HepG2 (cell line): Measurements from ENCODE around the gene BABAM2. TPM values are rescaled to one million over a fixed set of nuclear protein-coding genes. Genes with fewer than 3 reads are reported as not detected.

Source experiments
- ATAC-seq: fragments of 200-7000 bp; cut with Tn5 transposase; 3 replicates; pipeline ENCODE4 v1.9.1; 2020; ENCODE audit warnings: mild to moderate bottlenecking, moderate library complexity
- BruUV-seq: library from RNA; stranded (reverse); fragments of 400-500 nt; replicated peaks from 2 replicates; lab custom pipeline; 2021; lab: Mats Ljungman, UMichigan
- CTCF ChIA-PET: fragments of 300-600 bp; formaldehyde crosslinking; extraction: SDS; loops from one replicate; lab custom pipeline; 2021; ENCODE audit warnings: low total read pairs, inconsistent platforms, low intra/inter-chr PET ratio; lab: Yijun Ruan, JAX
- POLR2A ChIA-PET: fragments of 350-600 bp; sonication (Branson Sonifier 250); formaldehyde crosslinking; loops from one replicate; lab custom pipeline; 2020; ENCODE audit warnings: antibody characterized with exemption, inconsistent platforms; lab: Yijun Ruan, JAX
- DNase-seq: peaks from one replicate; pipeline ENCODE4 v3.0.0-alpha.2; 2015; ENCODE audit warnings: low spot score
- FAIRE-seq: peaks from 3 replicates; lab custom pipeline; 2011; peaks lifted over from hg19 to GRCh38; lab: Jason Lieb, UNC
- H2AFZ ChIP-seq: one replicate; pipeline ENCODE4 v1.6.1; 2011; ENCODE audit warnings: low read length, inconsistent platforms
- H3K27ac ChIP-seq: fragments of 300-600 bp; 3 replicates; pipeline ENCODE4 v1.8.0; 2011; ENCODE audit warnings: mixed run types, mild to moderate bottlenecking, mixed read lengths, low read length, inconsistent platforms; ENCODE audit not compliant: insufficient read depth; ENCODE audit errors: extremely low read length
- H3K27me3 ChIP-seq, 2 experiments: fragments of 200-600 bp in 1 of 2; 2 replicates in 1 of 2; 3 replicates in 1 of 2; pipeline versions ENCODE4 v1.6.0 to v1.8.0; 2011; ENCODE audit warnings: low read length in 2 of 2, mild to moderate bottlenecking in 2 of 2, moderate library complexity in 2 of 2, inconsistent platforms in 1 of 2; ENCODE audit not compliant: insufficient read depth in 2 of 2, control insufficient read depth in 1 of 2
- H3K36me3 ChIP-seq, 2 experiments: fragments of 200-600 bp in 1 of 2; replicated peaks in 1 of 2; 2 replicates in 1 of 2; 3 replicates in 1 of 2; pipeline versions ENCODE4 v1.5.1 to v1.8.0; 2011; ENCODE audit warnings: low read length in 2 of 2, inconsistent platforms in 1 of 2; ENCODE audit not compliant: insufficient read depth in 2 of 2, control insufficient read depth in 1 of 2
- H3K4me1 ChIP-seq: 2 replicates; pipeline ENCODE4 v1.5.1; 2012; ENCODE audit warnings: low read length, inconsistent platforms; ENCODE audit not compliant: insufficient read depth
- H3K4me2 ChIP-seq: 2 replicates; pipeline ENCODE4 v1.6.0; 2011; ENCODE audit warnings: low read depth, low read length, inconsistent platforms
- H3K4me3 ChIP-seq, 3 experiments: fragments of 200-600 bp in 1 of 3; sonication (generic), shearing (Covaris generic) in 1 of 3; replicated peaks in 1 of 3; 2 replicates each; pipeline ENCODE4 v1.5.1; 2011 to 2016; ENCODE audit warnings: low read length in 3 of 3, inconsistent platforms in 2 of 3, low read depth in 2 of 3, mild to moderate bottlenecking in 2 of 3, control low read depth in 1 of 3, mixed read lengths in 1 of 3; ENCODE audit not compliant: insufficient read depth in 1 of 3
- H3K79me2 ChIP-seq: one replicate; pipeline ENCODE4 v1.6.1; 2011; ENCODE audit warnings: low read length, inconsistent platforms; ENCODE audit not compliant: insufficient read depth
- H3K9ac ChIP-seq: 2 replicates; pipeline ENCODE4 v1.6.0; 2011; ENCODE audit warnings: mild to moderate bottlenecking, low read depth, low read length, inconsistent platforms; ENCODE audit not compliant: insufficient read depth
- H3K9me3 ChIP-seq: 2 replicates; pipeline ENCODE4 v1.5.1; 2012; ENCODE audit warnings: mild to moderate bottlenecking, low read length
- H4K20me1 ChIP-seq: 2 replicates; pipeline ENCODE4 v1.6.0; 2011; ENCODE audit warnings: inconsistent platforms, mild to moderate bottlenecking, low read length, moderate library complexity; ENCODE audit not compliant: insufficient read depth
- FOXJ3 ChIP-seq: sonication (generic); formaldehyde crosslinking; IDR thresholded peaks from 2 replicates; pipeline ENCODE4 v1.4.0; 2020; ENCODE audit warnings: missing genetic modification reagents, mild to moderate bottlenecking, borderline replicate concordance
- GLI4 ChIP-seq: sonication (generic); formaldehyde crosslinking; IDR thresholded peaks from 2 replicates; pipeline ENCODE4 v1.5.1; 2020; ENCODE audit warnings: missing genetic modification reagents, mild to moderate bottlenecking, moderate library complexity, borderline replicate concordance
- HNRNPH1 ChIP-seq: fragments of 200-400 bp; formaldehyde crosslinking; optimal IDR thresholded peaks from 2 replicates; pipeline ENCODE3; 2017; ENCODE audit warnings: mild to moderate bottlenecking, low read depth, low read length
- HOXA5 ChIP-seq: sonication (generic); formaldehyde crosslinking; IDR thresholded peaks from 2 replicates; pipeline ENCODE4 v1.4.0; 2020; ENCODE audit warnings: missing genetic modification reagents
- KAT8 ChIP-seq: IDR thresholded peaks from 2 replicates; pipeline ENCODE4 v1.6.1; 2016; ENCODE audit warnings: missing genetic modification reagents, missing compliant biosample characterization
- PHB2 ChIP-seq: fragments of 450-650 bp; IDR thresholded peaks from 2 replicates; pipeline ENCODE4 v1.6.1; 2018; ENCODE audit not compliant: partially characterized antibody
- SIN3A ChIP-seq: IDR thresholded peaks from 2 replicates; pipeline ENCODE4 v1.6.1; 2011; ENCODE audit warnings: low read depth, mild to moderate bottlenecking, control low read depth, low read length, borderline replicate concordance
- ZNF232 ChIP-seq: sonication (generic); formaldehyde crosslinking; IDR thresholded peaks from 2 replicates; pipeline ENCODE4 v1.4.0; 2020; ENCODE audit warnings: missing genetic modification reagents, borderline replicate concordance
- ZNF441 ChIP-seq: sonication (generic); formaldehyde crosslinking; IDR thresholded peaks from 2 replicates; pipeline ENCODE4 v1.7.0; 2021; ENCODE audit warnings: missing genetic modification reagents, borderline replicate concordance
- ZNF552 ChIP-seq: sonication (generic); formaldehyde crosslinking; IDR thresholded peaks from 2 replicates; pipeline ENCODE4 v1.9.0; 2022; ENCODE audit warnings: missing genetic modification reagents, mild to moderate bottlenecking, borderline replicate concordance
- ZNF605 ChIP-seq: sonication (generic); formaldehyde crosslinking; IDR thresholded peaks from 2 replicates; pipeline ENCODE4 v1.8.0; 2022; ENCODE audit warnings: mild to moderate bottlenecking, missing genetic modification reagents
- ZNF780A ChIP-seq: sonication (generic); formaldehyde crosslinking; IDR thresholded peaks from 2 replicates; pipeline ENCODE4 v1.8.0; 2022; ENCODE audit warnings: mild to moderate bottlenecking, missing genetic modification reagents, moderate library complexity
- WGBS: methylation state at CpG from one replicate; pipeline ENCODE4 v1.1.6; 2017; ENCODE audit warnings: low lambda C conversion rate; 5-methylcytosine and 5-hydroxymethylcytosine counted together
- in situ Hi-C: cut with HindIII; loops from 2 replicates; pipeline ENCODE4 v1.10.0; 2017; ENCODE audit warnings: low pct_unique_long_range_greater_than_20kb; ENCODE audit not compliant: extremely low pct_ligation_motif_present
- intact Hi-C: fragments of 100-400 bp; cut with micrococcal nuclease; formaldehyde crosslinking; loops from one replicate; pipeline ENCODE4 v1.10.0; 2022; ENCODE audit not compliant: unreplicated experiment
- polyA plus RNA-seq, 8 experiments: library from polyadenylated mRNA; depleted of rRNA in 3 of 8; stranded (reverse) in 7 of 8; unstranded in 1 of 8; fragments of >200 nt; fragmentation: Illumina TruSeq in 4 of 8; extraction: Trizol in 4 of 8; gene quantifications; 2 replicates each; pipeline versions ENCODE4 v1.2.1 to v1.2.3, GENCODE V29; 2011 to 2016; ENCODE audit warnings: low read depth in 4 of 8, missing spikeins in 1 of 8, mixed read lengths in 1 of 8; ENCODE audit not compliant: insufficient read depth in 1 of 8
- total RNA-seq, 5 experiments: library from RNA; depleted of rRNA; stranded (reverse); fragments of >200 nt; fragmentation: Illumina TruSeq; extraction: Trizol; gene quantifications; 2 replicates each; pipeline ENCODE4 v1.2.3, GENCODE V29; 2016; ENCODE audit warnings: low read depth in 1 of 5
- TF ChIP-seq, protein P1 (sequence below), 2 experiments: fragments of 450-650 bp in 1 of 2; sonication (generic) in 1 of 2; formaldehyde crosslinking in 1 of 2; IDR thresholded peaks; 2 replicates each; pipeline versions ENCODE4 v1.6.1 to v1.8.0; 2016 to 2022; ENCODE audit warnings: antibody characterized with exemption in 1 of 2, mild to moderate bottlenecking in 1 of 2, missing genetic modification reagents in 1 of 2

Gene BABAM2
- total and polyA plus RNA-seq, 2 of the 13 experiments (the other 11 are each of a cell fraction or from before 2014, with no cell fraction given), result 24.9 to 28.0 TPM

DNA sequence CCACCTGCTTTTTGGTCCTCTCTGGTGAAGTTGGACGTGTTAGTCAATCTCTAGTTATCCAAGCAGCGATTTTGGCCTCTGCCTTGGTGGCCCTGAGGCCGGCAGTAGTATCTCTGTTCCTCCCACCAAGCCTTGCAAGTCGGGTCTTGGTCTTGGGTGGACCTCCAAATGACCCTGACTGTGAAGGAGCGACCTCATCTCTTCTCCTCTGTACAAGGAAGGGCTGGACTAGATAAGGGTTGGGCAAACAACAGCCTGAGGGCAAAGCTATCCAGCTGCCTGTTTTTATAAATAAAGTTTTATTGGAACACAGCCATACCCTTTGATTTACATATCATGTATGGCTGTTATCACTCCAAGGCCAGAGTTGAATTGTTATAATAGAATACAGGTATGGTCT is 427.5 kb downstream of the BABAM2 start:
- no peak for TF ChIP-seq ZNF605 (CRISPR knock-in tag)
- TF ChIP-seq, protein P1, sequence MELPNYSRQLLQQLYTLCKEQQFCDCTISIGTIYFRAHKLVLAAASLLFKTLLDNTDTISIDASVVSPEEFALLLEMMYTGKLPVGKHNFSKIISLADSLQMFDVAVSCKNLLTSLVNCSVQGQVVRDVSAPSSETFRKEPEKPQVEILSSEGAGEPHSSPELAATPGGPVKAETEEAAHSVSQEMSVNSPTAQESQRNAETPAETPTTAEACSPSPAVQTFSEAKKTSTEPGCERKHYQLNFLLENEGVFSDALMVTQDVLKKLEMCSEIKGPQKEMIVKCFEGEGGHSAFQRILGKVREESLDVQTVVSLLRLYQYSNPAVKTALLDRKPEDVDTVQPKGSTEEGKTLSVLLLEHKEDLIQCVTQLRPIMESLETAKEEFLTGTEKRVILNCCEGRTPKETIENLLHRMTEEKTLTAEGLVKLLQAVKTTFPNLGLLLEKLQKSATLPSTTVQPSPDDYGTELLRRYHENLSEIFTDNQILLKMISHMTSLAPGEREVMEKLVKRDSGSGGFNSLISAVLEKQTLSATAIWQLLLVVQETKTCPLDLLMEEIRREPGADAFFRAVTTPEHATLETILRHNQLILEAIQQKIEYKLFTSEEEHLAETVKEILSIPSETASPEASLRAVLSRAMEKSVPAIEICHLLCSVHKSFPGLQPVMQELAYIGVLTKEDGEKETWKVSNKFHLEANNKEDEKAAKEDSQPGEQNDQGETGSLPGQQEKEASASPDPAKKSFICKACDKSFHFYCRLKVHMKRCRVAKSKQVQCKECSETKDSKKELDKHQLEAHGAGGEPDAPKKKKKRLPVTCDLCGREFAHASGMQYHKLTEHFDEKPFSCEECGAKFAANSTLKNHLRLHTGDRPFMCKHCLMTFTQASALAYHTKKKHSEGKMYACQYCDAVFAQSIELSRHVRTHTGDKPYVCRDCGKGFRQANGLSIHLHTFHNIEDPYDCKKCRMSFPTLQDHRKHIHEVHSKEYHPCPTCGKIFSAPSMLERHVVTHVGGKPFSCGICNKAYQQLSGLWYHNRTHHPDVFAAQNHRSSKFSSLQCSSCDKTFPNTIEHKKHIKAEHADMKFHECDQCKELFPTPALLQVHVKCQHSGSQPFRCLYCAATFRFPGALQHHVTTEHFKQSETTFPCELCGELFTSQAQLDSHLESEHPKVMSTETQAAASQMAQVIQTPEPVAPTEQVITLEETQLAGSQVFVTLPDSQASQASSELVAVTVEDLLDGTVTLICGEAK (IDR thresholded peaks at IDR 0.05), result peak; percentile 89
- TF ChIP-seq, protein P1 (CRISPR knock-in tag; IDR thresholded peaks at IDR 0.05), result peak; percentile 99
- TF ChIP-seq ZNF552, result no peak
- 0 out of 2 replicates have a peak, but pooled peaks have one; percentile 26 for TF ChIP-seq ZNF232 (CRISPR knock-in tag)
- TF ChIP-seq ZNF441 (CRISPR knock-in tag), result no peak
- TF ChIP-seq SIN3A, result no peak
- TF ChIP-seq GLI4 (CRISPR knock-in tag), result no peak
- no peak for TF ChIP-seq FOXJ3
- TF ChIP-seq PHB2, result no peak
- 0 out of 2 replicates have a peak, but pooled peaks have one; percentile 32 for TF ChIP-seq HOXA5 (CRISPR knock-in tag)
- TF ChIP-seq HNRNPH1, result no peak
- 0 out of 2 replicates have a peak, but pooled peaks have one; percentile 14 for TF ChIP-seq KAT8
- TF ChIP-seq ZNF780A (CRISPR knock-in tag), result no peak
- Histone ChIP-seq H3K27me3 (no peaks in the 10 kb centered on the region), H3K9ac (no peak overlapping the region), H3K9me3 (no peaks in the 10 kb centered on the region), H3K4me1 (peaks cover 23% of the 10 kb centered on the region), H3K4me2 (peak overlapping the region; percentile 65), H2AFZ (no peak overlapping the region), H3K27ac (no peak overlapping the region), H3K36me3 (no peaks in the 10 kb centered on the region), H4K20me1 (no peaks in the 10 kb centered on the region), H3K79me2 (no peaks in the 10 kb centered on the region), H3K4me3 (no peak overlapping the region)
- no peak for FAIRE-seq
- BruUV-seq, result no TSS peak
- WGBS, result 88% methylated on average over 5 of the region's 5 CpGs
- intact Hi-C loops, result no loop called here
- in situ Hi-C loops, result no loop called here
- ATAC-seq, result no peak
- DNase-seq, result no peak
- POLR2A ChIA-PET, result interaction anchor here (1.6 kb wide), 1 partner anchor 73 kb away, joined by 4 read pairs; no protein-coding TSS in a partner anchor
- CTCF ChIA-PET, result no interaction called here
